GM19025 (cell line): ENCODE measurements around the gene HPCA.

Experiments used
- ATAC-seq: cut with Tn5 transposase; IDR thresholded peaks from one replicate; pipeline ENCODE4 v1.9.1; 2021; ENCODE audit warnings: mild to moderate bottlenecking, low read depth, moderate library complexity; ENCODE audit not compliant: unreplicated experiment

Gene HPCA

GRCh38 chr1:32928285-32928684, 42.0 kb downstream of the HPCA start:
- ATAC-seq: no peak

DNA sequence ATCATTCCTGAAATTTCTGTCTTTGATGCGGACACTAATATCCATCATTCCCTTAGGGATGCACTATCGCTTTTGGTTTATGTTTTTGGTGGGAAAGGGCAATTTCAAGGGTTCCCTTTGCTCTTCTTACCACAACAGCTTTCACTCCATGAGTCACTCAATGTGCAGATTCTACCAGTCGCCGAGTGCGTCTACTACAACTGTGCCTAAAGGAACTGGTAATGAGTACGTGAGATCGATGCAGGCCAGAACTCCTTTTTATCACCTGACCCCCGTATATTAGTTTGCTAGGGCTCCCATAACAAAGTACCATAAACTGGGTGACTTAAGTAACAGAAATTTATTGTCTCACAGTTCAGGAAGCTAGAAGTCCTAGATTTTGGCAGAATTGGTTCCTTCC, 42.4 kb downstream of the HPCA start:
- ATAC-seq: no peak

- ATAC-seq: no peak
Measured at GRCh38 chr1:32929366-32929765, 43.1 kb downstream of the HPCA start.

DNA sequence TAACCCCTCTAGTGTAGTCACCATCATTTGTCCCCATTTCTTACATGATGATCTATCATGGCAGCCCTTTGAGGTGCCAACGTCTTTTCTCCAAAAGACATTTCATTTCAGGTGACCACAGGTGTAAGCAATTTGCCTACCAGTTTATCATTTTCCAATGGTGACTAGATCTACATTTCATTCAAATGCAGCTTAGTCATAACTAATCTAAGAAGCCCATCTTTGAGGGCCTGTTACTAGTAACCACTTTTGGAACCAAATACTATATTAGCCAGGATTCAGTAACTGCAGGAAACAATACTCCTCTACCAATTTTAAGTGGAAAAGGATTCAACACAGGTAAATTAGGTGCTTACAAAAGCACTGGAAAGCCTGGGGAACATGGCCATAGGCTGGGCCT, 45.5 kb downstream of the HPCA start:
- no peak for ATAC-seq

- ATAC-seq: no peak
Measured at GRCh38 chr1:32933742-32934322, 47.5 kb downstream of the HPCA start.

GRCh38 chr1:32934535-32934934, 48.2 kb downstream of the HPCA start:
- no peak for ATAC-seq

GRCh38 chr1:32937061-32937460, 50.8 kb downstream of the HPCA start:
- ATAC-seq: no peak

DNA sequence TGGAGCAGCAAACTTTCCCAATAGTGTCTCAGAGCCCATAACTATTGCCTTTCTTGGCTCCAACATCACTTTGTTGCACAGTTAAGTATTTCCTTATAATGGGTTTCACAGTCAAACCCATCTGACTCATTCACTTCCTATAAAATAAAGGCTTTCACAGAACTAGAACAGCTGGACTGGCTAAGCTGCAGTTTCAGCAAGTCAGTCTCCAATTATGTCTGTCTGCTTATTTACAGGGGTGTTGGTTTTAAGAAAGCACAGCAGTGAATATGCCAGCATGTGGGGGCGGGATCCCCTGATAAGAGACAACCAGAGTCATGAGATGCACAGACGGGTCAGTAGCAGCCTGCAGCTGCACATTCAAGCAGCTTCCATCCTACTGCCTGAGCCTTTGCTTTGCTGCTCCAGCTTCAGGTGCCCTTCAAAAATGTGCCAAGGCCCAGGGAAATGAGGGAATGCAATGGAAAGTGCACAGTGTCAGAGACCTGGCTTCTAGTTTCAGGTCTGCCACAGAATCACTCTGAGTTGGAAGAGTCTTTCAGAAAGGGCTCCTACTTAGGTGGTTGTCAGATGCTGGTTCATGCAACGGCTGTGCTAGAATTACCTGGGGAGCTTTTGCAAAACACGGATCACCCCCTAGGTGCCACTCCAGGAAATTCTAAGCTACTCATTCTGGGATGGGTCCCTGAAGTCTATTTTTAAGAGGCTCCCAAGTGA, 53.5 kb downstream of the HPCA start:
- no peak for ATAC-seq

- ATAC-seq: no peak
Measured at GRCh38 chr1:32944180-32944579, 57.9 kb downstream of the HPCA start.
